IMR-90 (cell line): ENCODE data around the gene KIF6. TPM values are rescaled to one million over a fixed set of nuclear protein-coding genes. Genes with fewer than 3 reads are reported as not detected.

ENCODE experiments used
- ATAC-seq: fragments of 200-7000 bp; cut with Tn5 transposase; 2 replicates; pipeline ENCODE4 v1.9.1; 2020; ENCODE audit warnings: low read depth, mild to moderate bottlenecking, moderate library complexity
- BruUV-seq: library from RNA; stranded (reverse); fragments of 400-500 nt; replicated peaks from 2 replicates; lab custom pipeline; 2021; lab: Mats Ljungman, UMichigan
- CTCF ChIA-PET: fragments of 300-600 bp; formaldehyde crosslinking; extraction: SDS; loops from one replicate; lab custom pipeline; 2021; ENCODE audit warnings: antibody characterized with exemption; lab: Yijun Ruan, JAX
- POLR2A ChIA-PET: fragments of 300-600 bp; sonication (Branson Sonifier 250); formaldehyde crosslinking; loops from one replicate; lab custom pipeline; 2022; ENCODE audit warnings: antibody characterized with exemption; ENCODE audit not compliant: unreplicated experiment; lab: Charles Lee
- DNase-seq: peaks from one replicate; pipeline ENCODE4 v3.0.0; 2013
- H2AFZ ChIP-seq: replicated peaks from 2 replicates; pipeline ENCODE3; 2013; ENCODE audit warnings: low read length, mild to moderate bottlenecking; ENCODE audit not compliant: poor library complexity
- H2AK5ac ChIP-seq: 2 replicates; pipeline ENCODE4 v1.6.1; 2013; ENCODE audit warnings: low read depth, low read length, inconsistent platforms
- H2AK9ac ChIP-seq: replicated peaks from 2 replicates; pipeline ENCODE3; 2013; ENCODE audit warnings: mild to moderate bottlenecking, low read depth, low read length, moderate library complexity; ENCODE audit not compliant: poor library complexity
- H2BK120ac ChIP-seq: 2 replicates; pipeline ENCODE4 v1.6.1; 2013; ENCODE audit warnings: low read depth, low read length, inconsistent platforms
- H2BK15ac ChIP-seq: 3 replicates; pipeline ENCODE4 v1.6.1; 2013; ENCODE audit warnings: low read depth, low read length, inconsistent platforms
- H2BK20ac ChIP-seq: 2 replicates; pipeline ENCODE4 v1.6.1; 2013; ENCODE audit warnings: low read depth, mild to moderate bottlenecking, inconsistent platforms, low read length, moderate library complexity
- H2BK5ac ChIP-seq: 2 replicates; pipeline ENCODE4 v1.6.1; 2013; ENCODE audit warnings: mild to moderate bottlenecking, low read depth, low read length, inconsistent platforms; ENCODE audit not compliant: poor library complexity, severe bottlenecking
- H3K14ac ChIP-seq: replicated peaks from 2 replicates; pipeline ENCODE4 v1.6.1; 2013; ENCODE audit warnings: low read depth, low read length, inconsistent platforms
- H3K18ac ChIP-seq: 2 replicates; pipeline ENCODE4 v1.6.1; 2013; ENCODE audit warnings: low read depth, low read length, control low read depth
- H3K23ac ChIP-seq: 2 replicates; pipeline ENCODE4 v1.6.1; 2013; ENCODE audit warnings: low read depth, low read length, inconsistent platforms
- H3K27ac ChIP-seq: 2 replicates; pipeline ENCODE4 v1.5.1; 2013; ENCODE audit warnings: mild to moderate bottlenecking, control low read depth, low read length; ENCODE audit not compliant: insufficient read depth
- H3K27me3 ChIP-seq: 2 replicates; pipeline ENCODE4 v1.6.1; 2013; ENCODE audit warnings: low read length; ENCODE audit not compliant: control insufficient read depth, insufficient read depth
- H3K36me3 ChIP-seq: 2 replicates; pipeline ENCODE4 v1.6.1; 2013; ENCODE audit warnings: low read length, mixed read lengths; ENCODE audit not compliant: control insufficient read depth, insufficient read depth
- H3K4ac ChIP-seq: 2 replicates; pipeline ENCODE4 v1.6.1; 2013; ENCODE audit warnings: low read depth, low read length, inconsistent platforms
- H3K4me1 ChIP-seq: 2 replicates; pipeline ENCODE4 v1.6.1; 2013; ENCODE audit warnings: low read length, mixed read lengths; ENCODE audit not compliant: control insufficient read depth, insufficient read depth
- H3K4me2 ChIP-seq: 2 replicates; pipeline ENCODE4 v1.6.1; 2013; ENCODE audit warnings: low read depth, mild to moderate bottlenecking, control low read depth, low read length, moderate library complexity
- H3K4me3 ChIP-seq: 2 replicates; pipeline ENCODE4 v1.5.1; 2013; ENCODE audit warnings: low read depth, mild to moderate bottlenecking, control low read depth, low read length, moderate library complexity; ENCODE audit not compliant: insufficient read depth
- H3K56ac ChIP-seq: 2 replicates; pipeline ENCODE4 v1.6.1; 2013; ENCODE audit warnings: low read length, inconsistent platforms; ENCODE audit not compliant: insufficient read depth; ENCODE audit errors: extremely low read depth
- H3K79me1 ChIP-seq, 2 experiments: 2 replicates each; pipeline ENCODE4 v1.6.1; 2013; ENCODE audit warnings: low read length in 2 of 2, inconsistent platforms in 1 of 2, low read depth in 1 of 2
- H3K9ac ChIP-seq: 2 replicates; pipeline ENCODE4 v1.6.1; 2013; ENCODE audit warnings: low read depth, low read length, control low read depth
- H3K9me1 ChIP-seq: 2 replicates; pipeline ENCODE4 v1.6.1; 2013; ENCODE audit warnings: low read length, inconsistent platforms; ENCODE audit not compliant: insufficient read depth
- H3K9me3 ChIP-seq: 2 replicates; pipeline ENCODE4 v1.6.1; 2013; ENCODE audit warnings: low read length; ENCODE audit not compliant: control insufficient read depth, insufficient read depth
- H4K20me1 ChIP-seq: 2 replicates; pipeline ENCODE4 v1.6.1; 2013; ENCODE audit warnings: low read length, inconsistent platforms; ENCODE audit not compliant: insufficient read depth
- H4K5ac ChIP-seq: 2 replicates; pipeline ENCODE4 v1.6.1; 2013; ENCODE audit warnings: mild to moderate bottlenecking, low read depth, low read length, control low read depth
- H4K8ac ChIP-seq, 2 experiments: 2 replicates each; pipeline ENCODE4 v1.6.1; 2013; ENCODE audit warnings: low read depth in 2 of 2, low read length in 2 of 2, control low read depth in 1 of 2, inconsistent platforms in 1 of 2
- H4K91ac ChIP-seq: 2 replicates; pipeline ENCODE4 v1.6.1; 2013; ENCODE audit warnings: low read depth, low read length, inconsistent platforms; ENCODE audit not compliant: insufficient read depth
- USF2 ChIP-seq: fragments of 150-350 bp; IDR thresholded peaks from 2 replicates; pipeline ENCODE4 v1.6.1; 2017; ENCODE audit warnings: mild to moderate bottlenecking, antibody characterized with exemption, low read length, low read depth
- WGBS, 2 experiments: methylation state at CpG; one replicate each; pipeline versions ENCODE4 v1.1.5 to v1.1.7; 2013; ENCODE audit warnings: missing lambda C conversion rate in 2 of 2; ENCODE audit not compliant: insufficient read length in 1 of 2; ENCODE audit errors: extremely low coverage in 2 of 2; 5-methylcytosine and 5-hydroxymethylcytosine counted together
- dilution Hi-C: fragments of 300-500 bp; cut with HindIII; formaldehyde crosslinking; loops from one replicate; pipeline ENCODE4 v1.14.3; 2018; ENCODE audit warnings: low sequenced_read_pairs; ENCODE audit not compliant: unreplicated experiment
- in situ Hi-C: fragments of 300-500 bp; cut with MboI; formaldehyde crosslinking; loops from 3 replicates; pipeline ENCODE4 v1.14.3; 2019; ENCODE audit warnings: low sequenced_read_pairs, inconsistent platforms, mixed read lengths
- intact Hi-C: fragments of 100-400 bp; cut with micrococcal nuclease; formaldehyde crosslinking; loops from 2 replicates; pipeline ENCODE4 v1.10.0; 2022
- polyA plus RNA-seq, 3 experiments: library from polyadenylated mRNA; depleted of rRNA; stranded (reverse); fragments of >200 nt; gene quantifications; 2 replicates each; pipeline ENCODE4 v1.2.3, GENCODE V29; 2012; ENCODE audit warnings: low replicate concordance in 1 of 3
- total RNA-seq: library from RNA; depleted of rRNA; stranded (reverse); fragments of >200 nt; gene quantifications from 2 replicates; pipeline ENCODE4 v1.2.3, GENCODE V29; 2012

Gene KIF6
- total and polyA plus RNA-seq, 2 of the 4 experiments (the other 2 are of a cell fraction), result under 0.01 to 0.10 TPM

GRCh38 chr6:39546731-39547130 lies 178.5 kb downstream of the KIF6 start:
- no peak overlapping the region for H2BK5ac ChIP-seq
- in situ Hi-C loops, result no loop called here
- H3K4me3 ChIP-seq, result no peak overlapping the region
- DNase-seq, result no peak
- H4K20me1 ChIP-seq, result no peaks in the 10 kb centered on the region
- no TSS peak for BruUV-seq
- no peaks in the 10 kb centered on the region for H3K9me3 ChIP-seq
- H3K18ac ChIP-seq, result no peak overlapping the region
- H3K4ac ChIP-seq, result no peak overlapping the region
- no peak overlapping the region for H2BK120ac ChIP-seq
- H3K9me1 ChIP-seq, result no peaks in the 10 kb centered on the region
- no peak overlapping the region for H3K27ac ChIP-seq
- no peaks in the 10 kb centered on the region for H3K79me1 ChIP-seq
- H2BK15ac ChIP-seq, result no peak overlapping the region
- CTCF ChIA-PET, result no interaction called here
- POLR2A ChIA-PET, result no interaction called here
- H3K27me3 ChIP-seq, result no peaks in the 10 kb centered on the region
- H3K14ac ChIP-seq, result no peak overlapping the region
- H4K5ac ChIP-seq, result no peak overlapping the region
- WGBS, 2 experiments, result no CpG with 5 or more reads among the region's 2 CpGs
- no peak overlapping the region for H3K4me2 ChIP-seq
- no peak overlapping the region for H2AK5ac ChIP-seq
- no peak overlapping the region for H3K56ac ChIP-seq
- no peak for TF ChIP-seq USF2
- H3K36me3 ChIP-seq, result no peaks in the 10 kb centered on the region
- dilution Hi-C loops, result no loop called here
- H4K91ac ChIP-seq, result no peak overlapping the region
- H3K9ac ChIP-seq, result no peak overlapping the region
- H3K4me1 ChIP-seq, result no peaks in the 10 kb centered on the region
- no peak overlapping the region for H2AK9ac ChIP-seq
- H2AFZ ChIP-seq, result no peak overlapping the region
- no peak overlapping the region for H3K23ac ChIP-seq
- H4K8ac ChIP-seq, result no peak overlapping the region
- intact Hi-C loops, result no loop called here
- H2BK20ac ChIP-seq, result no peak overlapping the region
- no peak for ATAC-seq
